Stomach (tissue), 9 donors: ENCODE results near the gene TM9SF4. TPM values are rescaled to one million over a fixed set of nuclear protein-coding genes. Genes with fewer than 3 reads are reported as not detected.

Experiments
- DNase-seq, 2 donors: peaks; one replicate each; pipeline versions ENCODE4 v3.0.0 to v3.0.0-alpha.2; 2013 to 2019
- H3K27ac ChIP-seq, 5 donors: fragments of 200-600 bp in 4 of 5; sonication (generic) in 4 of 5; one replicate each; pipeline ENCODE4 v1.5.1; 2013 to 2019; ENCODE audit warnings: mild to moderate bottlenecking in 1 of 5, moderate library complexity in 1 of 5
- H3K27me3 ChIP-seq, 3 donors: fragments of 200-600 bp; sonication (generic); one replicate each; pipeline ENCODE4 v1.5.1; 2017 to 2019; ENCODE audit warnings: mixed run types in 1 of 3
- H3K36me3 ChIP-seq, 4 donors: fragments of 200-600 bp; sonication (generic); 1 replicate in 3 of 4; 2 replicates in 1 of 4; pipeline ENCODE4 v1.5.1; 2016 to 2019
- H3K4me1 ChIP-seq, 4 donors: fragments of 200-600 bp; sonication (generic); one replicate each; pipeline ENCODE4 v1.5.1; 2016 to 2019
- H3K4me3 ChIP-seq, 4 donors: fragments of 200-600 bp; sonication (generic) in 3 of 4; one replicate each; pipeline ENCODE4 v1.5.1; 2016 to 2019; ENCODE audit warnings: mild to moderate bottlenecking in 1 of 4
- H3K9me3 ChIP-seq, 4 donors: fragments of 200-600 bp; sonication (generic); one replicate each; pipeline ENCODE4 v1.5.1; 2016 to 2019
- EP300 ChIP-seq: sonication (generic); formaldehyde crosslinking; IDR thresholded peaks from one replicate; pipeline ENCODE4 v1.6.1; 2017; ENCODE audit warnings: antibody characterized with exemption
- POLR2A ChIP-seq, 4 donors: fragments of 450-650 bp; IDR thresholded peaks; one replicate each; pipeline ENCODE4 v1.6.1; 2016; ENCODE audit warnings: antibody characterized with exemption in 4 of 4, control low read depth in 2 of 4, mild to moderate bottlenecking in 1 of 4, moderate library complexity in 1 of 4
- POLR2AphosphoS5 ChIP-seq, 3 donors: sonication (generic); formaldehyde crosslinking; IDR thresholded peaks; one replicate each; pipeline ENCODE4 v1.6.1; 2016; ENCODE audit warnings: antibody characterized with exemption in 3 of 3
- WGBS, 5 donors: extraction: QIAGEN DNeasy Blood & Tissue Kit in 3 of 5; methylation state at CpG; one replicate each; pipeline versions ENCODE4 v1.1.5 to v1.1.7; 2013 to 2018; 5-methylcytosine and 5-hydroxymethylcytosine counted together
- intact Hi-C: fragments of 100-400 bp; cut with DNase I; formaldehyde crosslinking; loops from one replicate; pipeline ENCODE4 v1.15.1; 2023; ENCODE audit warnings: low total_unique reads
- polyA plus RNA-seq, 3 donors: library from polyadenylated mRNA; stranded (reverse); fragments of 200-250 nt; gene quantifications; one replicate each; pipeline ENCODE4 v1.2.3, GENCODE V29; 2013
- total RNA-seq, 5 donors: library from RNA; depleted of rRNA; stranded (reverse); fragments of >200 nt; gene quantifications; one replicate each; pipeline versions ENCODE4 v1.1.0 to v1.2.3, GENCODE V29; 2014 to 2016
- TF ChIP-seq, protein P1 (sequence below), 7 experiments: fragments of 450-650 bp in 4 of 7; fragments of 200-600 bp in 3 of 7; sonication (generic) in 3 of 7; IDR thresholded peaks; one replicate each; pipeline ENCODE4 v1.5.1; 2016 to 2019; ENCODE audit warnings: antibody characterized with exemption in 7 of 7, control low read depth in 2 of 7, mild to moderate bottlenecking in 1 of 7
- donor health status: healthy with polysubstance abuse.
- donor health status: Bipolar disorder and iron deficiency.
- donor health status: healthy.

TM9SF4 gene
- total and polyA plus RNA-seq, 8 donors = 6.7 to 50.8 (median 21.9) TPM

GRCh38 chr20:32183947-32184635 lies 74.6 kb downstream of the TM9SF4 start:
- Histone ChIP-seq H3K36me3 (no peaks in the 10 kb centered on the region), H3K27me3 (no peaks in the 10 kb centered on the region), H3K9me3 (no peaks in the 10 kb centered on the region), H3K27ac (no peak overlapping the region), H3K4me3 (no peak overlapping the region), H3K4me1 (peaks cover 5 to 19% (median 9%) of the 10 kb centered on the region in 4 donors)
- TF ChIP-seq POLR2A (IDR thresholded peaks at IDR 0.05) (no peak), POLR2AphosphoS5 (IDR thresholded peaks at IDR 0.05) (no peak), EP300 (no peak)
- TF ChIP-seq, protein P1, sequence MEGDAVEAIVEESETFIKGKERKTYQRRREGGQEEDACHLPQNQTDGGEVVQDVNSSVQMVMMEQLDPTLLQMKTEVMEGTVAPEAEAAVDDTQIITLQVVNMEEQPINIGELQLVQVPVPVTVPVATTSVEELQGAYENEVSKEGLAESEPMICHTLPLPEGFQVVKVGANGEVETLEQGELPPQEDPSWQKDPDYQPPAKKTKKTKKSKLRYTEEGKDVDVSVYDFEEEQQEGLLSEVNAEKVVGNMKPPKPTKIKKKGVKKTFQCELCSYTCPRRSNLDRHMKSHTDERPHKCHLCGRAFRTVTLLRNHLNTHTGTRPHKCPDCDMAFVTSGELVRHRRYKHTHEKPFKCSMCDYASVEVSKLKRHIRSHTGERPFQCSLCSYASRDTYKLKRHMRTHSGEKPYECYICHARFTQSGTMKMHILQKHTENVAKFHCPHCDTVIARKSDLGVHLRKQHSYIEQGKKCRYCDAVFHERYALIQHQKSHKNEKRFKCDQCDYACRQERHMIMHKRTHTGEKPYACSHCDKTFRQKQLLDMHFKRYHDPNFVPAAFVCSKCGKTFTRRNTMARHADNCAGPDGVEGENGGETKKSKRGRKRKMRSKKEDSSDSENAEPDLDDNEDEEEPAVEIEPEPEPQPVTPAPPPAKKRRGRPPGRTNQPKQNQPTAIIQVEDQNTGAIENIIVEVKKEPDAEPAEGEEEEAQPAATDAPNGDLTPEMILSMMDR (IDR thresholded peaks at IDR 0.05) = no peak
- WGBS, 5 donors = 81 to 98% (median 92%) methylated on average over 4 of the region's 4 CpGs
- intact Hi-C loops = no loop called here
- no peak for DNase-seq

DNA sequence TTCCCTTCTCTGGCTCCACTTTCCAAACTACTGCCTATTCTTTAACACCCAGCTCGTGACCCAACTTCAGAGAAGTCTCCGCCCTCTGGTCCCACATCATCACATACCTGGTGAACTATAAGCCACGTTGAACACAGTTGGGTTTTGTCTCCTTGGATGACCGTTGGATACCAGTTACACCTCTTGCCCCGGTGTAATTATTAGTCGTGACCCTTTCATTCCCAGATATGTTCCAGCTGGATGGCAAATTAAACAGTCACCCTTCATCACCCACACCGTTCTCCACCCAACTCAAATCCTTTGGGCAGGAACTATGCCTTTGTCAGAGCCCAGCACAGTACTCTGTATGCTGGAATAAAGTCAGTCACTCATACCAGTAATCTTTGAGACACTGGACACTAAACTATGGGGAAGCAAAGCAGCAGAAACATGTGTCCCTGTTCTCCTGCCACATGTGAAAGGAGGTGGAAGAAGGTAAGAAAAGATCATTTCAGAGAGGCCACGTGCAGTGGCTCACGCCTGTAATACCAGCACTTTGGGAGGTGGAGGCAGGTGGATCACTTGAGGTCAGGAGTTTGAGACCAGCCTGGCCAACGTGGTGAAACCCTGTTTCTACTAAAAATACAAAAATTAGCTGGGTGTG lies 75.6 kb downstream of the TM9SF4 start:
- intact Hi-C loops = no loop called here
- H3K9me3 ChIP-seq = no peaks in the 10 kb centered on the region
- H3K4me1 ChIP-seq = peaks cover 14 to 26% (median 18%) of the 10 kb centered on the region in 4 donors
- no peak overlapping the region for H3K4me3 ChIP-seq
- no peak for DNase-seq
- H3K27ac ChIP-seq = no peak overlapping the region
- no peaks in the 10 kb centered on the region for H3K27me3 ChIP-seq
- no peak for TF ChIP-seq EP300
- TF ChIP-seq, protein P1 (IDR thresholded peaks at IDR 0.05) = no peak
- TF ChIP-seq POLR2AphosphoS5 (IDR thresholded peaks at IDR 0.05) = no peak
- TF ChIP-seq POLR2A (IDR thresholded peaks at IDR 0.05) = no peak
- 63 to 74% (median 72%) methylated on average over 10 of the region's 10 CpGs for WGBS, 5 donors
- no peaks in the 10 kb centered on the region for H3K36me3 ChIP-seq

GRCh38 chr20:32186506-32186905 lies 77.0 kb downstream of the TM9SF4 start:
- intact Hi-C loops = no loop called here
- TF ChIP-seq, protein P1 (IDR thresholded peaks at IDR 0.05) = no peak
- TF ChIP-seq POLR2A (IDR thresholded peaks at IDR 0.05) (no peak), POLR2AphosphoS5 (IDR thresholded peaks at IDR 0.05) (no peak), EP300 (no peak)
- H3K27ac ChIP-seq = no peak overlapping the region

DNA sequence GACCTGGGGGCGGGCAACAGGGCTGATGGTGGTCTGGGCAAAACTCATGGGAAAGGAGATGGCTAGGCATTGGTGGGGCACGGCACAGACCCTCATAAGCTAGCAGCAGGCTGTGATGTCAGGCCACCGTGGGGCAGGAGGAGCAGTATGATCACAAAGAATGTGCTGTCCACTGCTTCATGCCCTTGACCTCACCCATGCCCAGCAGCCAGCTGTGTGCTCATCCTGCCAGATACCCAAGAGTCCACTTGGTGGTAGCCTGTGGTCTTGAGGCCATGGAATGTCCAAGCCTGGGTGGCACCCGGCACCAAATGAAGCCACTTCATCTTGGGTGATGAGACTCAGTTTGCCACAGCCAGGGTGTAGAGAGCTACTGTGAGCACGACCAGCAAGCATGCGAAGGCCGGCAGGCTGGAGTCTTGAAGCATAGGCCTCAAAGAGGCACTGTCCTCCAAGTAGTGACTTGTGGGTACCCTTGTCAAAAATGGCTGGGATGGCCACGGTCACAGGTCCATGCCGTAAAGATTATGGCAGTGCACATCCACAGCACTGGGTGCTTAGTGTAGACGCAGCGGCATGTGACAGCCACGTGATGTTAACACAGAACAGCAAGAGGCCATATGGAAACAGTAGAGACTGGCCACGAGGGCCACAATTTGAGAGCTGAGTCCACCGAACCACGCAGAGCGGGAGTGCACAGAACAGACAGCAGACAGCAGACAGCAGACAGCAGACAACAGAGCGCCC lies 79.0 kb downstream of the TM9SF4 start:
- no peaks in the 10 kb centered on the region for H3K36me3 ChIP-seq
- peak overlapping the region; percentile 62 to 72 (median 68) for H3K4me3 ChIP-seq
- H3K9me3 ChIP-seq = no peaks in the 10 kb centered on the region
- TF ChIP-seq, protein P1 (IDR thresholded peaks at IDR 0.05) = no peak
- TF ChIP-seq POLR2A (IDR thresholded peaks at IDR 0.05) (no peak), POLR2AphosphoS5 (IDR thresholded peaks at IDR 0.05) (no peak), EP300 (no peak)
- peaks cover 28 to 59% (median 40%) of the 10 kb centered on the region in 4 donors for H3K4me1 ChIP-seq
- 94 to 99% (median 98%) methylated on average over 17 of the region's 17 CpGs for WGBS, 5 donors
- peak overlapping the region in 1 of 5 donors; percentile 84 for H3K27ac ChIP-seq
- DNase-seq = no peak
- intact Hi-C loops = no loop called here
- H3K27me3 ChIP-seq = no peaks in the 10 kb centered on the region

More at GRCh38 chr20:32186506-32186905, 77.0 kb downstream of the TM9SF4 start:
- WGBS, 5 donors = 96 to 100% (median 97%) methylated on average over 1 of the region's 1 CpG
- DNase-seq = no peak
- H3K9me3 ChIP-seq = no peaks in the 10 kb centered on the region
- no peaks in the 10 kb centered on the region for H3K27me3 ChIP-seq
- H3K4me3 ChIP-seq = no peak overlapping the region
- H3K4me1 ChIP-seq = peaks cover 20 to 39% (median 27%) of the 10 kb centered on the region in 4 donors
- no peaks in the 10 kb centered on the region for H3K36me3 ChIP-seq
